Breast epithelium (tissue), 4 donors: ENCODE data around the gene RALGDS. TPM values are rescaled to one million over a fixed set of nuclear protein-coding genes. Genes with fewer than 3 reads are reported as not detected.

Experiments
- DNase-seq, 2 donors: peaks; one replicate each; pipeline ENCODE4 v3.0.0-alpha.2; 2019; ENCODE audit warnings: low spot score in 2 of 2
- H3K27ac ChIP-seq, 2 donors: fragments of 200-600 bp; sonication (generic) in 1 of 2; one replicate each; pipeline ENCODE4 v1.5.1; 2016 to 2019; ENCODE audit warnings: mild to moderate bottlenecking in 1 of 2
- H3K27me3 ChIP-seq, 2 donors: fragments of 200-600 bp; sonication (generic) in 1 of 2; one replicate each; pipeline versions ENCODE4 v1.5.1 to v1.6.0; 2017 to 2019; ENCODE audit warnings: control low read depth in 1 of 2, mild to moderate bottlenecking in 1 of 2
- H3K36me3 ChIP-seq: fragments of 200-600 bp; one replicate; pipeline ENCODE4 v1.5.1; 2019
- H3K4me1 ChIP-seq, 2 donors: fragments of 200-600 bp; sonication (generic); one replicate each; pipeline ENCODE4 v1.5.1; 2016 to 2019; ENCODE audit warnings: control low read depth in 1 of 2
- H3K4me3 ChIP-seq, 3 donors: fragments of 200-600 bp; sonication (generic); 1 replicate in 2 of 3; 2 replicates in 1 of 3; pipeline ENCODE4 v1.5.1; 2016 to 2019; ENCODE audit warnings: mild to moderate bottlenecking in 3 of 3, moderate library complexity in 2 of 3
- H3K9me3 ChIP-seq, 2 donors: fragments of 200-600 bp; sonication (generic) in 1 of 2; one replicate each; pipeline ENCODE4 v1.5.1; 2016 to 2019; ENCODE audit warnings: control low read depth in 1 of 2
- CTCF ChIP-seq, 3 donors: fragments of 450-650 bp; IDR thresholded peaks; one replicate each; pipeline ENCODE4 v1.5.1; 2016 to 2017; ENCODE audit warnings: antibody characterized with exemption in 3 of 3, mild to moderate bottlenecking in 3 of 3, moderate library complexity in 3 of 3
- POLR2A ChIP-seq: fragments of 450-650 bp; IDR thresholded peaks from one replicate; pipeline ENCODE4 v1.6.1; 2016; ENCODE audit warnings: antibody characterized with exemption, mild to moderate bottlenecking, moderate library complexity
- POLR2AphosphoS5 ChIP-seq, 3 donors: sonication (generic); formaldehyde crosslinking; IDR thresholded peaks; one replicate each; pipeline ENCODE4 v1.6.1; 2017; ENCODE audit warnings: antibody characterized with exemption in 3 of 3
- intact Hi-C: fragments of 100-400 bp; cut with DNase I; formaldehyde crosslinking; loops from one replicate; pipeline ENCODE4 v1.15.1; 2023; ENCODE audit warnings: low total_unique reads
- total RNA-seq, 3 donors: library from RNA; depleted of rRNA; stranded (reverse); fragments of >200 nt; gene quantifications; one replicate each; pipeline ENCODE4 v1.1.0, GENCODE V29; 2016

RALGDS gene
- total RNA-seq, 3 donors from 2014 or later, result 52.0 to 94.1 (median 79.3) TPM

DNA sequence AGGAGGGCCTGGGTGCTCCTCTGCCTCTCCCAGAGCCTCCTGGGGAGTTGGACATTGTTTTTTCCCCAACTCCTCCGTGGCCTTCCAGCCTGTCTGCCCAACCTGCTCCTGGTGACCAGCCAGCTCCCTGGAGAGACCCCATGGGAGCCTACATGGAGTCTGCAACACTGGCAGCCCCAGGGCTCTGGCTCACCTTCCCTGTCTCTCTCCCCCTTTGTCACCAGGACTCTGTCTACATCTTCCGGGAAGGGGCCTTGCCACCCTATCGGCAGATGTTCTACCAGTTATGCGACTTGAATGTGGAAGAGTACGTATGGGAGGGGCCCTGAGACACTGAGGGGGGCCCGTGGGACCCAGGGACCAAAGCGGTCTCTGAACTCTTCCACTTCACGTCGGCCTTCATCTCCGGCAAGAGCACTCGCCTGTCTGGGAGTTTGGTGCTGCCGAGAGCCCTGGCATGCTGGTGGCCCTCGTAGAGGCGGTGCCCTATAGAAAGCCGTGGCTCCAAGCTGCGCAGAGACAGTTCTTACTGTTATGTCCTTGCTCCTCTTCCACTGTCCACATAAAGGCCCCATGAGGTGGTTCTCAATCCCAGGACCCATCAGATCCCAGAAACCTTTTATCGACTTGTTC, 65.1 kb downstream of the RALGDS start:
- TF ChIP-seq POLR2A (no peak), CTCF (IDR thresholded peaks at IDR 0.05) (no peak), POLR2AphosphoS5 (IDR thresholded peaks at IDR 0.05) (no peak)
- no peak overlapping the region for H3K27ac ChIP-seq
- no peak overlapping the region for H3K4me3 ChIP-seq
- no peak for DNase-seq
- no peaks in the 10 kb centered on the region for H3K27me3 ChIP-seq
- H3K9me3 ChIP-seq, result no peaks in the 10 kb centered on the region
- intact Hi-C loops, result no loop called here
- no peaks in the 10 kb centered on the region for H3K4me1 ChIP-seq
- H3K36me3 ChIP-seq, result peaks cover 5% of the 10 kb centered on the region

DNA sequence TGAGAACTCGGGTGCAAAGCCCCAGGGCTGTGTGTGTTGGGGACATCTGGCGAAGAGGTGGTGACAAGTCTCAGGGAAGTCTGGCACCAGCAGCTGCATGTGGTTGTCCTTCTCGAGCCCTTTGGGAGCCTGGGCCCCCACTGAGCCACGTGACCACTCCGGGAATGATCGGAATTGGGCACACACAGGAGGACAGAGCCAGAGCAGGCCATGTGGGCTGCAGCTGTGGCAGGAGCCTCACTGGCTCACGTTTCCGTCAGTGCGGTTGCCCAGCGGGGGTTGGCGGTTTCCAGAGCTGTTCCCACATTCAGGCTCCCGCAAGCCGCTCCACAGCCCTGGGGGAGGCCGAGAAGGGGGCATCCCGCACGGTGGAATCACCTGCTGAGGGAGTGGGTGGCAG, 66.1 kb downstream of the RALGDS start:
- no peak overlapping the region for H3K4me3 ChIP-seq
- TF ChIP-seq POLR2AphosphoS5 (IDR thresholded peaks at IDR 0.05) (no peak), POLR2A (no peak), CTCF (IDR thresholded peaks at IDR 0.05) (no peak)
- H3K36me3 ChIP-seq, result peaks cover 5% of the 10 kb centered on the region
- H3K27ac ChIP-seq, result no peak overlapping the region
- DNase-seq, result peak in 1 of 2 donors; percentile 78
- H3K27me3 ChIP-seq, result no peaks in the 10 kb centered on the region
- intact Hi-C loops, result no loop called here
- H3K4me1 ChIP-seq, result no peaks in the 10 kb centered on the region
- no peaks in the 10 kb centered on the region for H3K9me3 ChIP-seq

- Histone ChIP-seq H3K36me3 (peaks cover 5% of the 10 kb centered on the region), H3K9me3 (no peaks in the 10 kb centered on the region)
- intact Hi-C loops, result no loop called here
These were observed 66.7 kb downstream of the RALGDS start for GRCh38 chr9:133054194-133054890.

DNA sequence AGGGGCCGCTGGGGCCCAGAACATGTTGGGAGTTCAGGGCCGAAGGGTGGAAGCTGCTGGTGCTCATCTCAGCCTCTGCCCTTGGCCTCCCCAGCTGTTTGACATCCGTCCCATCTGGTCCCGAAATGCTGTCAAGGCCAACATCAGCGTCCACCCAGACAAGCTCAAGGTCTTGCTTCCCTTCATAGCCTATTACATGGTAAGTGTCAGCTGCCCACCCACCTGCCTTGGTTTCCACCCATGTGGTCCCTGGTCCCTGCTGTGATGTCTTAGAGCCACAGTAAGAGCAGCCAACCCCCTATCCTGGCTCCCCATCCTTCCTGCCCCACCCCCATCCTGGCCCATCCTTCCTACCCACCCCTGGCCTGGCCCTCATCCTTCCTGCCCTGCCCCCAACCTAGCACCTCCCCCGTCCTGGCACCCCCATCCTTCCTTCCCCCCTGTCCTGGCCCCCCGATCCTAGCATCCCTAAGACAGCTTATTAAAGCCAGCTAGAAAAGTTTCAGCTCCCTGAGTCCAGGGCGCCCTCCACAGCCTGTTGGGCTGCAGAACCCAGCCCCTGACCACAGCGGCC, 69.0 kb downstream of the RALGDS start:
- intact Hi-C loops, result no loop called here
- H3K36me3 ChIP-seq, result peaks cover 5% of the 10 kb centered on the region

More at GRCh38 chr9:133054194-133054890, 66.7 kb downstream of the RALGDS start:
- H3K27me3 ChIP-seq, result no peaks in the 10 kb centered on the region
- H3K4me1 ChIP-seq, result no peaks in the 10 kb centered on the region
- no peak for DNase-seq
- no peak overlapping the region for H3K27ac ChIP-seq
- H3K4me3 ChIP-seq, result no peak overlapping the region
- TF ChIP-seq POLR2A (no peak), POLR2AphosphoS5 (IDR thresholded peaks at IDR 0.05) (no peak), CTCF (IDR thresholded peaks at IDR 0.05) (no peak)

More for the DNA sequence above, 69.0 kb downstream of the RALGDS start:
- Histone ChIP-seq H3K27ac (no peak overlapping the region), H3K4me3 (no peak overlapping the region), H3K9me3 (no peaks in the 10 kb centered on the region), H3K4me1 (no peaks in the 10 kb centered on the region), H3K27me3 (no peaks in the 10 kb centered on the region)
- TF ChIP-seq POLR2AphosphoS5 (IDR thresholded peaks at IDR 0.05), result no peak
- no peak for TF ChIP-seq CTCF (IDR thresholded peaks at IDR 0.05)
- TF ChIP-seq POLR2A, result no peak
- DNase-seq, result no peak
